ENCODE measurements around the gene PFKFB1.

- no peak for TF ChIP-seq POLR2AphosphoS5 (IDR thresholded peaks at IDR 0.05)
- TF ChIP-seq CTCF (IDR thresholded peaks at IDR 0.05), result no peak
- TF ChIP-seq POLR2A (IDR thresholded peaks at IDR 0.05), result no peak
These were observed 14.6 kb downstream of the PFKFB1 start for GRCh38 chrX:54979432-54979831.
